Stomach smooth muscle (tissue), 2 donors: Measurements from ENCODE around the gene PDSS2.

Source experiments
- H3K27ac ChIP-seq: one replicate; pipeline ENCODE4 v1.7.0; 2013; ENCODE audit warnings: mild to moderate bottlenecking, low read length, inconsistent platforms
- H3K27me3 ChIP-seq, 2 donors: one replicate each; pipeline ENCODE4 v1.7.0; 2013; ENCODE audit warnings: low read length in 2 of 2; ENCODE audit not compliant: insufficient read depth in 2 of 2, control insufficient read depth in 1 of 2
- H3K36me3 ChIP-seq, 2 donors: one replicate each; pipeline ENCODE4 v1.7.0; 2013; ENCODE audit warnings: low read length in 2 of 2; ENCODE audit not compliant: control insufficient read depth in 2 of 2, insufficient read depth in 2 of 2
- H3K4me1 ChIP-seq: one replicate; pipeline ENCODE4 v1.7.0; 2013; ENCODE audit warnings: low read length; ENCODE audit not compliant: control insufficient read depth, insufficient read depth
- H3K4me3 ChIP-seq, 2 donors: one replicate each; pipeline ENCODE4 v1.7.0; 2013; ENCODE audit warnings: low read length in 2 of 2
- H3K9ac ChIP-seq, 2 donors: one replicate each; pipeline ENCODE4 v1.7.0; 2013; ENCODE audit warnings: low read length in 2 of 2, mild to moderate bottlenecking in 1 of 2
- H3K9me3 ChIP-seq, 2 donors: one replicate each; pipeline ENCODE4 v1.7.0; 2013; ENCODE audit warnings: low read length in 2 of 2; ENCODE audit not compliant: control insufficient read depth in 2 of 2
- donor health status: healthy.
- donor health status: Pancreatic carcinoma.

PDSS2 gene

GRCh38 chr6:107340881-107341280, 118.5 kb downstream of the PDSS2 start:
- Histone ChIP-seq H3K27ac (no peak overlapping the region), H3K9me3 (no peaks in the 10 kb centered on the region), H3K36me3 (no peaks in the 10 kb centered on the region), H3K9ac (no peak overlapping the region), H3K4me3 (no peak overlapping the region), H3K4me1 (no peaks in the 10 kb centered on the region), H3K27me3 (no peaks in the 10 kb centered on the region)

GRCh38 chr6:107337191-107337741, 122.1 kb downstream of the PDSS2 start:
- H3K36me3 ChIP-seq: no peaks in the 10 kb centered on the region
- H3K9me3 ChIP-seq: no peaks in the 10 kb centered on the region
- H3K27ac ChIP-seq: no peak overlapping the region
- no peaks in the 10 kb centered on the region for H3K27me3 ChIP-seq
- no peak overlapping the region for H3K9ac ChIP-seq
- H3K4me3 ChIP-seq: no peak overlapping the region
- H3K4me1 ChIP-seq: no peaks in the 10 kb centered on the region

GRCh38 chr6:107334026-107334425, 125.3 kb downstream of the PDSS2 start:
- Histone ChIP-seq H3K27me3 (no peaks in the 10 kb centered on the region), H3K9me3 (no peaks in the 10 kb centered on the region), H3K9ac (no peak overlapping the region), H3K36me3 (no peaks in the 10 kb centered on the region), H3K27ac (no peak overlapping the region), H3K4me1 (no peaks in the 10 kb centered on the region), H3K4me3 (no peak overlapping the region)

GRCh38 chr6:107333491-107333890, 125.9 kb downstream of the PDSS2 start:
- Histone ChIP-seq H3K9me3 (no peaks in the 10 kb centered on the region), H3K27ac (no peak overlapping the region), H3K9ac (no peak overlapping the region), H3K4me1 (no peaks in the 10 kb centered on the region), H3K36me3 (no peaks in the 10 kb centered on the region), H3K4me3 (no peak overlapping the region), H3K27me3 (no peaks in the 10 kb centered on the region)

GRCh38 chr6:107331409-107332386, 127.7 kb downstream of the PDSS2 start:
- no peak overlapping the region for H3K9ac ChIP-seq
- no peaks in the 10 kb centered on the region for H3K36me3 ChIP-seq
- no peak overlapping the region for H3K27ac ChIP-seq
- H3K4me1 ChIP-seq: no peaks in the 10 kb centered on the region
- H3K4me3 ChIP-seq: no peak overlapping the region
- H3K9me3 ChIP-seq: no peaks in the 10 kb centered on the region
- no peaks in the 10 kb centered on the region for H3K27me3 ChIP-seq

GRCh38 chr6:107330168-107330567, 129.2 kb downstream of the PDSS2 start:
- no peak overlapping the region for H3K9ac ChIP-seq
- H3K4me1 ChIP-seq: no peaks in the 10 kb centered on the region
- no peaks in the 10 kb centered on the region for H3K36me3 ChIP-seq
- no peaks in the 10 kb centered on the region for H3K27me3 ChIP-seq
- no peak overlapping the region for H3K27ac ChIP-seq
- no peaks in the 10 kb centered on the region for H3K9me3 ChIP-seq
- no peak overlapping the region for H3K4me3 ChIP-seq

GRCh38 chr6:107329063-107329860, 130.1 kb downstream of the PDSS2 start:
- no peaks in the 10 kb centered on the region for H3K27me3 ChIP-seq
- H3K9me3 ChIP-seq: no peaks in the 10 kb centered on the region
- H3K4me3 ChIP-seq: no peak overlapping the region
- no peak overlapping the region for H3K9ac ChIP-seq
- H3K4me1 ChIP-seq: no peaks in the 10 kb centered on the region
- H3K36me3 ChIP-seq: no peaks in the 10 kb centered on the region
- no peak overlapping the region for H3K27ac ChIP-seq

- H3K27ac ChIP-seq: no peak overlapping the region
- no peaks in the 10 kb centered on the region for H3K9me3 ChIP-seq
- H3K36me3 ChIP-seq: no peaks in the 10 kb centered on the region
- no peak overlapping the region for H3K9ac ChIP-seq
- no peaks in the 10 kb centered on the region for H3K4me1 ChIP-seq
- H3K27me3 ChIP-seq: no peaks in the 10 kb centered on the region
- H3K4me3 ChIP-seq: no peak overlapping the region
Observed at GRCh38 chr6:107328081-107328480, 131.3 kb downstream of the PDSS2 start.

- H3K9me3 ChIP-seq: no peaks in the 10 kb centered on the region
- H3K4me1 ChIP-seq: no peaks in the 10 kb centered on the region
- H3K27ac ChIP-seq: no peak overlapping the region
- no peak overlapping the region for H3K4me3 ChIP-seq
- H3K36me3 ChIP-seq: no peaks in the 10 kb centered on the region
- H3K9ac ChIP-seq: no peak overlapping the region
- no peaks in the 10 kb centered on the region for H3K27me3 ChIP-seq
Observed at GRCh38 chr6:107323133-107323785, 136.1 kb downstream of the PDSS2 start.

GRCh38 chr6:107321793-107322192, 137.6 kb downstream of the PDSS2 start:
- Histone ChIP-seq H3K4me3 (no peak overlapping the region), H3K27ac (no peak overlapping the region), H3K9ac (no peak overlapping the region), H3K27me3 (no peaks in the 10 kb centered on the region), H3K36me3 (no peaks in the 10 kb centered on the region), H3K9me3 (no peaks in the 10 kb centered on the region), H3K4me1 (no peaks in the 10 kb centered on the region)
